HG03135 (cell line): ENCODE measurements around the gene ACSF3.

Source experiments
- ATAC-seq: cut with Tn5 transposase; IDR thresholded peaks from one replicate; pipeline ENCODE4 v1.9.1; 2021; ENCODE audit warnings: mild to moderate bottlenecking, moderate library complexity; ENCODE audit not compliant: unreplicated experiment

ACSF3 gene

DNA sequence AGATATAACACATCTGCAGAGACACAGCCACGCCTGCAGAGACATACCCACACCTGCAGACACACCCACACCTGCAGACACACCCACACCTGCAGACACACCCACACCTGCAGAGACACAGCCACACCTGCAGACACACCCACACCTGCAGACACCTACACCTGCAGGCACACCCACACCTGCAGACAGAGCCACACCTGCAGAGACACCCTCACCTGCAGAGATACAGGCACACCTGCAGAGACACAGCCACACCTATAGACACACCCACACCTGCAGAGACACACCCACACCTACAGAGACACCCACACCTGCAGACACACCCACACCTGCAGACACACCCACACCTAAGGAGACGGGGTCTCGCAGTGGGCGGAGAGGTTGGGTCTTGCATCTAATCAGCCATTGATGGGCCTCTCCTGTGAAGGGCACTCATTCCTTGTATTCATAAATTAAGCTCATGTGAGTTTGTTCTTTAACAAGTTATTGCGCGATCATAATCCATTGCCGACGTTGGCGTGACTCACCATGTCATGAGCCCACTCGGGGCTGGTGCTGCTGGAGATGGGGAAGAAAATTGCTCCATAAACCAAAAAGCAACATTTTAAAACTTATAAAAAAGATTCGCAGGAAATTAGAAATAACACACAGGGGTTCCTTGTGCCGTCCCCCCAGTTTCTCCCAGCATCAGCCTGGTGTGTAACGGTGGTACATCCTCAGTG is 49.0 kb downstream of the ACSF3 start:
- no peak for ATAC-seq

- no peak for ATAC-seq
Observed at GRCh38 chr16:89143201-89143741, 49.6 kb downstream of the ACSF3 start.

DNA sequence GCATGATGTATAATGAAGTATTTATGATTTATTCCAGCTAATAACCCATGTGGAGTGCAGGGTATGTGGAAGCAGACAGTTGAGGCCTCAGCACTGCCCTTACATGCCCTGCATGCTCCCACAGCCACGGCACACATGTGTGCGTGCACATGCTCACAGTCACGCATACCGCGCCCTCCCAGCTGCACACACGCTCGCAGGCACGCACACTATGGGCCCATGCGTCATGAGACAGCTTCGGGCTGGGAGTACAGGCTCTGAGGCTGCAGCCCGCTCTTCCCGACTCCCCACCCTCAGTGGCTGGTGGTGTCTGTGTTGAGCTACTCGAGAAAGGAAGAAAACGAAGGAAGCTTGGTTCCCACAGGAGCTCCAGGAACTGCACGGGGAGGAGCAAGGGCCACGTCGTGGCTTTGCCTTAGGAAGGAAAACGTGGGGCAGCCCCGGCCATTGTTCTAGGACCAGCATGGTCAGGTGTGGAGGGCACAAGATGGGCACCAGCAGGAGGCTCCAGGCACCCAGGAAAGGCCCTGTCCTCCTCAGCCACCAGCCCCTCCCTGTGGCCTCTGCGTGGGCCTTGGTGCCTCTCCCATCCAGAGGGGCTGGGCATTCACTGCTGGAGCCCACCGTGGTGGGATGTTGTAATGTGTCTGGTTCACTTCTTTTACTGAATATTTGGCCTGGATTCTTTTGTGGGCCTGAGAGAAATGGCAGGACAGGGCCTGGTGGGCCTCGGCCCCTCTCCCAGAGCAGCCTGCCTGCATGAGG is 50.4 kb downstream of the ACSF3 start:
- ATAC-seq, result no peak

GRCh38 chr16:89144681-89145080 is 51.0 kb downstream of the ACSF3 start:
- ATAC-seq, result no peak

- ATAC-seq, result no peak
Observed at GRCh38 chr16:89145406-89146161, 51.9 kb downstream of the ACSF3 start.

DNA sequence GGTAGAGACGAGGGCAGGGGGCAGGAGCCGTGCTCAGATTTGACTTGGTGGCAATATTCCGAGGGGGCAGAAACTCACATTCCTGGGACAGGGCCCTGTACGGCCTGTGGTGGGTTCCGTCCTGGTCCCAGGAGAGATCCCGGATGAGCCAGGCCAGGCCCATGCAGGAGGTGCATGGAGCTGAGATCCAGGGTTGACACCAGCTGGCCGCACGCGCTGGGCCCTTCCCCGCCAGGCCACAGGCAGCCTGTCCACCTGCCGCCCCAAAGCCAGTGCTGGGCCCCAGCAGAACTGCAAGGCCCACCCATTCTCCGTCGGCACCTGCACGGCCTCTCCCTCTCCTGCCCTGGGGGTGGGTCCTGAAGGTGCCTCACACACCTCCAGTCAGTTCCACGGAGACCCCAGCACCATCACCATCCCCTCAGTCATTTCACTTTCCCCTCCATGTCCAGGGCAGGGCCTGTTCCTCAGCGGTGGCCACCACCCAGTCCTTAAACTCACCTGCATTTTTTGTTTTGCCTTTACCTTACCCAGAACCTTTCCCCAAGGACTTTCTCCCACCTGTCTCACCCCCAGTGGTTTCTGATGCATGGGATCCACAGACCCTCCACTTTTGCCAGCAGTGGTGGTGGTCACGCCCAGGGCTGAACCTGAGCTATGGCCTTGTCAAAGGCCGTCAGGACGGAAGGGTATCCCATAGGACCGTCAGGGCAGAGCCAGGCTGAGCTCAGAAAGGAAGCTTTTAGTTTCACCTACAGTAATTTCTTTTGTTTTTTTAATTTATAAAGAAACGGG is 52.8 kb downstream of the ACSF3 start:
- ATAC-seq, result no peak

- no peak for ATAC-seq
Observed at GRCh38 chr16:89147085-89147817, 53.6 kb downstream of the ACSF3 start.

DNA sequence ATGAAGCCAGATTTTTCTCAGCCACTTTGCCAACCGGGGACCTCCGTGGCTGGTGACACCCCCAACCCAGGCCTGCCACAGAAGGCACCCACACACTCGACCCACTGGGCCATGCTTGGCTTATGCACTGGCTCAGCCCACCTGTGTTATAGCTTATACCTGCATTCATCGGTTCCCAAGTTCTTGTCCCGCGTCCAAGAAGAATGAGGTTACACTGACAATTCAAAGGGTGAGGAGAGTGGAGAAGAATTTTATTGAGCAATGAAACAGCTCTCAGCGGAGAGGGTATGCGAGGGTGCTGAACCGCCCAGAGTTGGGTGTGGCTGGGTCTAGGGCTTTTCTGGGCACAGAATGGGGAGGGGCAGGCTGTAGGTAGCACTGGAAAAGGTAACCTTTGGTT is 55.7 kb downstream of the ACSF3 start:
- no peak for ATAC-seq

DNA sequence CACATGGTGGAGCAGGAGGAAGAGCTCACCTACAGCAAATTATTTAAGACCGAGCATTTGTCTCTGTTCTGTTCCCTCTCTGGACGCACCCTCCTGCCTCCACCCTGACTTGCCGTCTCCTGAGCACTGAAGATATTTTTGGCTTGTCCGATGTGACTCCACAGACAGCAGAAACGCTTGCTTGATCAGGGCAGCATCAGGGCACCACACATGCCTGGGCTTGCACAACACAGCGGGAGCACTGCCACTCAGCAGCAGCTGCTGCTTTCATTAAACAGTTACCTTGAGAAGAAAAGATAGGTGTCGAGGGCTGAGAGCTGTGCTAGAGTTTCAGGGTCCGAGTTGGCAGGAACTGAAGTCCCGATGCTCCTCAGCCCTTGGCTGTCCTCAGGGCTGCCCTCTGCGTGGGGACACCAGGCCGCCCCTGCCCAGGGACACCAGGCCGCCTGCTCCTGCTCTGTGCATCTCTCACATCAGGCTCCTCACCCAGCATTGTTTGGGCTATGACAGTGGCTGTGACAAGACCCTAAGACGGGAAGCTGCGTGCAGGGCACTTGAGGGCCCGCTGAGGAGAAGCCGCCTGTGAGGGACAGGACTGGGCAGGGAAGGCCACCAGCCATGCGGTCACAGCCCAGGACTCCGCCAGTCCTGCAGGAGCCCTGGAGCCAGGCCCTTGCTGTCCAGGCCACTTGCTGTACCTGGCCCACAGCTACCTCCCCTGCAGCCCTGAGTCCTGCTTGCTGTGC is 56.6 kb downstream of the ACSF3 start:
- no peak for ATAC-seq

DNA sequence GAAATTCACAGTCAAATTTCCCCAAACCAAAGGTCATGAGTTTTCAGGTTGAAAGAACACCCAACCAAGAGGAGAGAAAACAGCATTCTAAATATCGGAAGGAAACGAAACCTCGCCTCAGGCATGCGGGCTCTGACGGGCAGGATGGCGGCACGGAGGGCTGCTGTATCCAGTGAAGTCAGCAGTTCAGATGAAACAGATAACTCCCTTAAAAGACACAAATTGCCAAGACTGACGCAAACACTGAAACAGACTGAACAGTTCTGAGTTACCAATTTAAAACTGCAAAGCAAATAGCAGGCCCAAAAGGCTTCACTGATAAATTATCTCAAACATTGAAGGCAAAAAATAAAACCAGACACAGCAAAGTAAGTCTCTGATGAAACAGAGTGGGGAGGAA is 57.3 kb downstream of the ACSF3 start:
- no peak for ATAC-seq

GRCh38 chr16:89152831-89153700 is 59.4 kb downstream of the ACSF3 start:
- no peak for ATAC-seq

GRCh38 chr16:89153848-89154271 is 60.2 kb downstream of the ACSF3 start:
- ATAC-seq, result no peak

DNA sequence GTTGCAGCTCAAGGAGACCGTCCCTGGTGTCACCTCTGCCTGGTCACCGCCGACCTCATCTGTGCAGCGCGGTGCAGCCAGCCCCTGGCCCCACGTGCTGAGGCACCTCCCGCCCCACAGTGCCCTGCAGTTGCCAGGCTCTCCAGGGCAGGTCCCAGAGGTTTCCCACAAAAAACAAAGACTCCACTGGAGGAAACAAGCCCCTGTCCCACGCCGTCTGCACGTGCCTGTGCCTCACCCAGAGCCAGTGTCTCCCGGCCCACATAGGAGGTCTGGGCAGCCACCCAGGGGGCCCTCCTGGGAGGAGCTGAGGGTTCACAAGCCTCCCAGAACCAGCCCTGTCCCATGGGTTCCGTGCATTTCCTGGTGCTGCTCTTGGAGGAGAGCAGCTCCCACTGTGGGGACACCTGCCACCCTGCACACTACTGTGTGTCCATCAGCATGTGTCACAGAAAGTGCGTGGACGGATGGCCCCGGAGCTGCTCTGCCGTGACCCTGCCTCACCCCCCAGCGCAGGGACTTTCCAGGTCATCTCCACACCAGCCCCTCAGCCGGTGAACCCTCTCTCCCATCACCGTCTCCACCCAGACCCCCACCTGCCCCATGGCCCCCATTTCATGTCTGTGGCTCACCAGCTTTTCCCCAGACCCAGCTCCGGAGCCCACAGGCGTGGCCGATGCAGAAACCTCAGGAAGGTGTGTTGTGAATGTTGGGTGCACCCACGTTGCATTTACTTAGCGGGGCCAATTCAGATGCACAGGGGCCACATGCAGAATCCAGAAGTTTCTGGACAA is 60.9 kb downstream of the ACSF3 start:
- no peak for ATAC-seq

DNA sequence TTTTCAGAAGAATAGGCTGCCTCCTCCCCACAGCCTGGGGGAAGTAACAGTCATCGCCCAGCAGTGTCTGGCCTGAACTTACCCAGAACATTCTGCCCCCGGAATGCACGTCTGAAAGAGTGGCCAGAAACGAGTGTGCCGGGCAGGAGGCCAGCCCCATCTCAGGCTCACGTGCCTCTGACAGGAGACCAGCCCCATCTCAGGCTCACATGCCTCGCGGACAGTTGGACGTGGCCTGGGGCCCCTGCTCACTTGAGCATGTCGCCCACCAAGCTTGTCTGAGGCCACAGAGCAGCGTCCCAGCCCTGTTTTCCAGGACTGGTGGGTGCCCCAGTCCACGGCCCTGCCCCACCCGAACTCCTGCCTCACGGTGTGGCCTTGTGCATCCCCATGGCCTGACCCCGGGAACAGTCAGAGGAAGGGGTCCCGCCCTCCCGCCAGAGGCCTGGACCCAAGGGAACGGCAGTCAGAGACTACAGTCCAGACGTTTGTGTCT is 61.6 kb downstream of the ACSF3 start:
- no peak for ATAC-seq

GRCh38 chr16:89155851-89156739 is 62.4 kb downstream of the ACSF3 start:
- ATAC-seq, result no peak
